ENCODE measurements around the gene KRTAP10-3. TPM values are rescaled to one million over a fixed set of nuclear protein-coding genes. Genes with fewer than 3 reads are reported as not detected.
"Not testable (repeated sequence)": the region's sequence is repeated elsewhere in the genome, so short reads cannot be mapped to it uniquely, and the experiment has no call there.

Gene KRTAP10-3
- total RNA-seq, 1 donor from 2014 or later, result not detected

DNA sequence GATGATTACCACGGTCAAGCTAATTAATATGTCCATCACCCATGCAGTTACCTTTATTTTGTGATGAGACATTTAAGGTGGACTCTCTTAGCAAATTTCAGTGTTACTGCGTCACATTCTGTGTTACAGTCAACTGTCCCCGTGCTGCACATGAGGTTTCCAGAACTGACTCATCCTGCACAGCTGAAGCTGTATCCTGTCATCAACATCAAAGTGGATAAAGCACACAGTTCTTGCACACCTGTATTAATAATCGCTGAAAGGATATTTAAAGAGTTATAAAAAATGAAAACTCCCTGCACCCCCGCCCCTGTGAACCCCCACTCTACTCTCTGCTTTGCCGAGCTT is 25.2 kb upstream of the KRTAP10-3 start:
- no peak for ATAC-seq (ENCODE audit: low read depth)
- no peak for TF ChIP-seq CTCF (IDR thresholded peaks at IDR 0.05)
- Mint-ChIP-seq H3K27me3 (peaks cover 44% of the 10 kb centered on the region), H3K4me3 (no peak overlapping the region), H3K9me3 (peaks cover 8% of the 10 kb centered on the region), H3K36me3 (ENCODE audit: low read depth) (no peaks in the 10 kb centered on the region), H3K27ac (no peak overlapping the region), H3K4me1 (no peaks in the 10 kb centered on the region)
- DNase-seq, result no peak
- intact Hi-C loops (cut with micrococcal nuclease), result no loop called here
- ChIA-PET POLR2A (no interaction called here), CTCF (no interaction called here)

DNA sequence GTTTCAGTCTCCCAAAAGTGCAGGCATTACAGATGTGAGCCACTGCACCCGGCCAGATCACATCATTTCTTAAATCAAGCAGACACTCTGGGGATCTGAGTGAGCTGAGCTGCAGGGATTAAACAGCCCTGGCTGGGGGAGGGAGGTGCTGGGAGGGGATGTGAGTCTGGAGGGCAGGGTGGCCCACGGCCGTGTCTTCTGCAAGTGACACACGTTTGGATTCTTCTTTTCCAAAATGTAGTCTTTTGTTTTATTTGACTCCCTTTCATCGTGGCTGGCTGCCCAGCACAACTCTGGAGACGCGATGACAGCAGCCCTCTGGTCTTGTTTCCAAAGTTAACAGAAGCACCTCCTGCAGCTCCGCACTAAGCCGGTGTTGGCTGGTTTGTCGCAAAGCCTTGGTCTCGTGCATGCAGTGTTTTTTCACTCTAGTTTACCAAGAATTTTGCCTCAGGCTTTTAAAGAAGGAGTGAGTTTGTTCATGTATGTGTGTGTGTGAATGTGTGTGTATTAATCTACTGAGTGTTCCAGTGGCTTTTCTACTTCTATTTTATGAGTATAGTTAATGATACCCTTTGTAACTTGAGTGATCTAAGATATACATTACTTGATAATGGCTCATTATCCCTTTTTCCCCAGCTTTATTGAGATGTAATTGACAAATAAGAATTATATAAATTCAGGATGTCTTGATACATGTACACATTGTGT is 24.6 kb upstream of the KRTAP10-3 start:
- no peak for DNase-seq
- no peak for TF ChIP-seq CTCF (IDR thresholded peaks at IDR 0.05)
- intact Hi-C loops (cut with micrococcal nuclease), result no loop called here
- no peak for ATAC-seq (ENCODE audit: low read depth)
- POLR2A ChIA-PET, result no interaction called here
- Mint-ChIP-seq H3K27ac (no peak overlapping the region), H3K4me1 (no peaks in the 10 kb centered on the region), H3K9me3 (peaks cover 8% of the 10 kb centered on the region), H3K4me3 (no peak overlapping the region), H3K27me3 (peaks cover 43% of the 10 kb centered on the region), H3K36me3 (ENCODE audit: low read depth) (no peaks in the 10 kb centered on the region)
- CTCF ChIA-PET, result no interaction called here

DNA sequence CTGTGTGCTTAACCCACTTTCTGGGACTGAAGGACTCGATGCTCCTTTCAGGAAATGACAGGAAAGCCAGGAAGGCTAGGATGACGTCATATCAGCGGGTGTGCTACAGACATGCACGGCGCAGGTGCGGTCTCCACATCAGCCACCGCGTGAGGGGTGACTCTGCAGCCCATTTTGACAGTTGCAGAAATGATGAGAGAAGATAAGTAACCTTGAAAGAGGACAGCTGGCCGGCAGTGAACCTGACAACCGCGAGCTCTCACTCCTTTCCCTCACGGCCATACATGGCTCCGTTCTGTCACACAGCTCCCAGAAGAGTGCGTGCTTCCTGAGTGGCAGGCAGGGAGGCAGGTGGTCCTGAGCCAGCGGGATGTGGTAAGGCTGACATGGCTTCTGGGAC is 23.5 kb upstream of the KRTAP10-3 start:
- Mint-ChIP-seq H3K27me3 (peaks cover 33% of the 10 kb centered on the region), H3K27ac (no peak overlapping the region), H3K4me3 (no peak overlapping the region), H3K4me1 (no peaks in the 10 kb centered on the region), H3K9me3 (peaks cover 11% of the 10 kb centered on the region), H3K36me3 (ENCODE audit: low read depth) (no peaks in the 10 kb centered on the region)
- ChIA-PET POLR2A (no interaction called here), CTCF (no interaction called here)
- intact Hi-C loops (cut with micrococcal nuclease), result no loop called here
- DNase-seq (no peak), ATAC-seq (ENCODE audit: low read depth) (no peak)
- no peak for TF ChIP-seq CTCF (IDR thresholded peaks at IDR 0.05)

DNA sequence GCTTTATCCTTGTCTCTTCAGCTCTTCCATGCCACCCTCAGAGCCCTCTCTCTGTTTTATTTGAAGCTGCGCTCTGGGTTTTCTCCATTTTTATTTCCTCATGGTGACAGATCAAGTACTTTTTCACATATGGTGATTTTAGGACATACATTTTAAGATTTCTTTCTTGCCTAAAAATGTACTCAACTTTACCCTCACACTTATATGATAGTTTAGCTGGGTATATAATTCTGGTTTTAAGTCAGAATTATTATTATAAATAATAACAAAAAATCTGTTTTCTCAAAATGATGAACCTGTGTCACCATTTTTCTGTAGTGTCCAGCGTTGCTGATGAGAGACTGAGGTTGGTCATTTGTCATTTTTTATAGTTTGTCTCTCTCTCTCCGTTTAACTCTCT is 22.6 kb upstream of the KRTAP10-3 start:
- POLR2A ChIA-PET, result no interaction called here
- CTCF ChIA-PET, result no interaction called here
- Mint-ChIP-seq H3K27me3 (peaks cover 25% of the 10 kb centered on the region), H3K4me1 (no peaks in the 10 kb centered on the region), H3K27ac (no peak overlapping the region), H3K36me3 (ENCODE audit: low read depth) (no peaks in the 10 kb centered on the region), H3K4me3 (no peak overlapping the region), H3K9me3 (peaks cover 16% of the 10 kb centered on the region)
- no peak for DNase-seq
- no peak for TF ChIP-seq CTCF (IDR thresholded peaks at IDR 0.05)
- ATAC-seq (ENCODE audit: low read depth), result no peak
- intact Hi-C loops (cut with micrococcal nuclease), result no loop called here

GRCh38 chr21:44580231-44580821 is 21.7 kb upstream of the KRTAP10-3 start, which contains the start of gene KRTAP10-5:
Gene KRTAP10-5, minus strand, starts transcription at chr21:44580604. Its CDS starts 26 bp downstream, at chr21:44580578.
- ATAC-seq (ENCODE audit: low read depth); CTCF ChIA-PET: not testable (repeated sequence)

DNA sequence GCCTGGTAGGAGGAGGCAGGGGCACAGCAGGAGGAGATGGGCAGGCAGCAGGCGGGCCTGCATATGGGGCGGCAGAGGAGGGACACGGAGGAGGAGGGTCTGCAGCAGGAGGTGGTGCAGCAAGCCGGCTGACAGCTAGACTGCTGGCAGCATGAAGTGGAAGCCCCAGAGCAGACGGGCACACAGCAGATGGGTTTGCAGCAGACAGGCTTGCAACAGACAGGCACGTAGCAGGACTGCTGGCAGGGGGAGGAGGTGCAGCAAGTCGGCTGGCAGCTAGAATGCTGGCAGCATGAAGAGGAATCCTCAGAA is 21.2 kb upstream of the KRTAP10-3 start:
- CTCF ChIA-PET, result no interaction called here
- no peak overlapping the region for H3K4me3 Mint-ChIP-seq
- ATAC-seq (ENCODE audit: low read depth) (no peak), DNase-seq (no peak)
- TF ChIP-seq CTCF (IDR thresholded peaks at IDR 0.05), result no peak
- peaks cover 16% of the 10 kb centered on the region for H3K9me3 Mint-ChIP-seq
- H3K4me1 Mint-ChIP-seq, result no peaks in the 10 kb centered on the region
- intact Hi-C loops (cut with micrococcal nuclease), result no loop called here
- peaks cover 19% of the 10 kb centered on the region for H3K27me3 Mint-ChIP-seq
- no peaks in the 10 kb centered on the region for H3K36me3 Mint-ChIP-seq (ENCODE audit: low read depth)
- POLR2A ChIA-PET, result no interaction called here
- H3K27ac Mint-ChIP-seq, result no peak overlapping the region

More at GRCh38 chr21:44580231-44580821, 21.7 kb upstream of the KRTAP10-3 start, which contains the start of gene KRTAP10-5:
- H3K27ac Mint-ChIP-seq; POLR2A ChIA-PET; H3K4me1 Mint-ChIP-seq; intact Hi-C loops (cut with micrococcal nuclease); DNase-seq; H3K36me3 Mint-ChIP-seq (ENCODE audit: low read depth); H3K4me3 Mint-ChIP-seq: not testable (repeated sequence)
- H3K27me3 Mint-ChIP-seq, result peaks cover 21% of the 10 kb centered on the region
- peaks cover 16% of the 10 kb centered on the region for H3K9me3 Mint-ChIP-seq
